HG03571 (cell line): Measurements from ENCODE around the gene ACSL3.
A peak's percentile ranks its signal among the peaks of the same experiment; 100 is the strongest.

Experiments
- ATAC-seq: cut with Tn5 transposase; IDR thresholded peaks from one replicate; pipeline ENCODE4 v1.9.1; 2021; ENCODE audit not compliant: unreplicated experiment

Gene ACSL3

DNA sequence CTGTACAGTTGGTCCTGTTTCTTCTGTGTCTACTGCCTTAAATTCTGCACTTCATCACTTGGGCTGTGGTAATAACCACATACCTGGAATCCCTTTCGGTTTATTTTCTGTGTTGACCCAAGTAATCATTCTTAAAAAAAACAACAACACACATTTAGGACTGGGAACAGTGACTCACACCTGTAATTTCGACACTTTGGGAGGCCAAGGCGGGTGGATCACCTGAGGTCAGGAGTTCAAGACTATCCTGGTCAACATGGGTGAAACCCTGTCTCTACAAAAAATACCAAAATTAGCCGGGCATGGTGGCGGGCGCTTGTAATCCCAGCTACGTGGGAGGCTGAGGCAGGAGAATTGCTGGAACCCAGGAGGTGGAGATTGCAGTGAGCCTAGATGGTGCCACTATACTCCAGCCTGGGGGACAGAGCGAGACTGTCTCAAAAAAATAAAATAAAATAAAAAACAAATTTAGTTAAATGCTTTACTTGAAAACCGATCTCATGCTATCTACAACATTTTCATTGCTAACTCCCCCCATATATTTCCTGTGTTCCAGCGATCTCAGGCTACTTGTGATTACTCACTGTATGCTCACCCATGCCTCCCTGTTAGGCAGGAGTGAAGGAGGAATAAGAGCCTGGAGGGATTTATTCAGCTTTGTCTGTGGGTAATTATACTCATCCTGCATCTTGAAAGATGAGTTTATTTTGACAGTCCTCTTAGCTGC lies 18.2 kb downstream of the ACSL3 start:
- ATAC-seq, result no peak

DNA sequence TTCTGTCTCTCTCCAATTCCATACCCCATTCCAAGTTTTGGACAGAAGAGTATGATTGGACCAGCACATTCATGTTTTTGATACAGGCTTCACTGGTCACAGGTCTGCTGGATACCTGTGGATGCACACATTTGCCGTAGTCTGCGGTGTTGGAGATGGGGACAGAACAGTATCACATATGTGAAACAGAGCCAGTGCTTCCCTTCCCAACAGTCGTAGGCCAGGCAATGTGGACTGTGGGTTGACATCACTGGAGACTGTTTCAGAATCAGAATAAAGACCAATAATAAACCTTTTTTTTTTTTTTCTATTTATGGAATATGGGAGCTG lies 18.7 kb downstream of the ACSL3 start:
- ATAC-seq, result no peak

- no peak for ATAC-seq
Measured at GRCh38 chr2:222882484-222882928, 21.7 kb downstream of the ACSL3 start.

DNA sequence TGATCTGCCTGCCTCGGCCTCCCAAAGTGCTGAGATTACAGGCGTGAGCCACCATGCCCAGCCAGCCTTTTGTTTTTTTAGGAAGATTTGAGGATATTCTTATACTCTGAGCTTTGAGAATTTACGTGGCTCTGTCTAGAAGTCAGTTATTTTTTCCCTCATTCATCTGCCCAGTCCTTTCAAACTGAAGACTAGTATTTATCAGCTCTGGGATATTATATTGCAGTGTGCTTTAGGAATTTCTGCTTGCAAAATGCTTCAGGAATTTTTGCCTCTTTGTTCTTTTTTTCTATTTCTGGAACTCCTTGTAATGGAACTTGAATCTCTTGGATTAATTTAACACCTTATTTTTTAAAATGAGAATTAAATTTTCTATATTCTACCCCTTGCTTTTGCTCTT lies 22.6 kb downstream of the ACSL3 start:
- no peak for ATAC-seq

DNA sequence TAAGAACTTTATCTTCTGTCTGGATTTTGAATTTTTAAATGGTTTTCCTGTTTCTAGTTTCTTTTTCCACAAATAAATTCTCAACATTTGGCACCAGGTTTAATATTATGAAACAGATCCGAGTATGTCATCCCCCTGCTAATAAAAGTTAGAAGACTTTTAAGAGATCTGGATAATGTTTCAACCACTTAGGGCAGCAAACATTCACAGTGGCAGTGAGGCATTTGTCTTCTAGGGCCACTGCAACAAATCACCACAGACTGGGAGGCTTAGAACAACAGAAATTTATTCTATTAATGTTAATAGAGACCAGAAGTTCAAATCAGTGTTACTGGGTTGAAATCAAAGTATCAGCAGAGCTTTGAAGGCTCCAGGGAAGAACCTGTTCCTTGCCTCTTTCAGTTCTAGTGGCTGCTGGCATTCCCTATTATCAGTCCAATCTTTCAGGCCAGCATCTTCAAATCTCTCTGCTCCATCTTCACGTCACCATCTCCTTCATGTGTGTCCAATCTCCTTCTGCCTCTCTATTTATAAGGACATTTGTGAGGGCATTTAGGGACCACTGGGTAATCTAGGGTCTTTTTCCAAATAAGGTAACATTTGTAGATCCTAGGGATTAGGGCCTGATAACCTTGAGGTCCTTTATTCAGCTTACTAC lies 23.4 kb downstream of the ACSL3 start:
- no peak for ATAC-seq

DNA sequence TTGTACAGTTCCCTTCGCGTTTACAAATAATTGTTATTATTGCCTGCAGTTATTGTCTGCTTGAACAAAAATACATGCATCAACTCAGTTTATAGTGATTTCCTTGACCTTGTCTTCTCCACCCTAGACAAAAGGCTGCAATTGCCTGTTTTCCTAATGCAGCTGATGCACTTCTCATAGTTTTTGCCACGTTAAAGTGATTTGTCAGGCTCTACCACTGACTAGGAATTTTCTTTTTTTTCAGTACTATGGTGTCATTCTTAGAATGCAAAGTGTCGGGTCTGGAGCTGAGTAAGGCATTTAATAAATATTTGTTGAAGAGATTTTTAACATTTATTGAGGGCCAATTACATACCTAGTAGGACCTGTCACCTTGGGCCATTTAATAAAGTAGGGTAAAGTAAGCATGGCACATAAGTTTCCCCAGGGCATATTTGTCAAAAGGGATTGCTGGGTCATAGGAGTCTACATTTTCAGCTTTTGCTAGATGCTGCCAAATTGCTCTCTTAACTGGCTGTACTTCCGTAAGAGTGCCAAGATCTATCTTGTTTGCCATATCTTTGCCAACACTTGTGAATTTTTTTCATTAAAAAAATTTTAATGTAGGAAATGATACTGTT lies 24.1 kb downstream of the ACSL3 start:
- ATAC-seq, result no peak

DNA sequence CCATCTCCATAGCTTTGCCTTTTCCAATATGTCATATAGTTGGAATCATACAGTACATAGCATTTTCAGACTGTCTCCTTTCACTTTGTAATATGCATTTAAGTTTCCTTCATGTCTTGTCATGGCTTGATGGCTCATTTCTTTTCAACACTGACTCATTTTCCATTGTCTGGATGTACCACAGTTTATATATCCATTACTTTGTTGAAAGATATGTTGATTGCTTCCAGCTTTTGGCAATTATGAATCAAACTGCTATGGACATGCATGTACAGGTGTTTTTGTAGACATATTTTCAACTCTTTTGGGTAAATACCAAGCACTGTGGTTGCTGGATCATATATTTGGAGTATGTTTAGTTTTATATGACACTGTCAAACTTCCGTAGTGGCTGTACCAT lies 26.3 kb downstream of the ACSL3 start:
- ATAC-seq, result no peak

GRCh38 chr2:222888716-222889115 lies 27.9 kb downstream of the ACSL3 start:
- no peak for ATAC-seq

DNA sequence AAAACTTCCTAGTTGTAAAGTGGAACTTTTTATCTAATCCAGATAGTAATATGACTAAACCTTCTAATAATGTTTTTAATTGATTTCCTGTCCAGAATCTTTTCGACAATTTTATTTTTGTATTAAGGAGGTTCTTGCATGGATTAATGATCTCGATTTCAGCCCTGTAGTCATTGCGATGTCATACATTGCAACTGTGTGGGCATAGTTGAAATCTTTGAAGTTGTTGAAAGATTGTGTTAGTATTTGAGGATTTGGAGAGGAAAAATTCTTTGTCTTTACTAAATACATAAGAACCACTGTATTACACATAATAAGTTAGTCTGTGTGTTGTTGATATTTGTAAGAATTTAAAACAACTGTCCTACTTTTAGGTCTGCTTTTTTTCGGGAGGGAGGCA lies 31.1 kb downstream of the ACSL3 start:
- no peak for ATAC-seq

- ATAC-seq, result no peak
Measured at GRCh38 chr2:222892321-222892720, 31.5 kb downstream of the ACSL3 start.

- ATAC-seq, result no peak
Measured at GRCh38 chr2:222892761-222893160, 31.9 kb downstream of the ACSL3 start.

GRCh38 chr2:222893716-222894115 lies 32.9 kb downstream of the ACSL3 start:
- ATAC-seq, result no peak

GRCh38 chr2:222895144-222895543 lies 34.3 kb downstream of the ACSL3 start:
- no peak for ATAC-seq

DNA sequence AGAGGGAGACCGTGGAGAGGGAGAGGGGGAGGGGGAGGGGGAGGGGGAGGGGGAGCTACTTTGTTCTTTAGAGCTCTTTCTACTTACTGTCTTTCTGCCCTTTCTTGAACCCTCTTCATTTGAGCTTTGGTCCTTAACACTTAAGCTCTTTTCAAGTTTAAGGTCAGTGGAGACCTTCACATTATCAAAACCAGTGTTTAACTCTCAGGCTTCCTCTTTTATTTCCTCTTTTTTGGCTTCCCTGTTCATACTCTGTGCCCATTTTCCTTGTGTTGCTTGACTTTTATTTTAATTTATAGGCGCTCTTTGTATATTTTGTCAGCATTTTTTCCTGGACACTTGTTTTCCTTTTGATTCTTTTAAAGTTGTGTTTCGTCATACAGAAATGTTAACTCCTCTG lies 37.1 kb downstream of the ACSL3 start:
- no peak for ATAC-seq

- no peak for ATAC-seq
Measured at GRCh38 chr2:222899413-222900181, 38.8 kb downstream of the ACSL3 start.

GRCh38 chr2:222900354-222900753 lies 39.5 kb downstream of the ACSL3 start:
- ATAC-seq, result no peak

DNA sequence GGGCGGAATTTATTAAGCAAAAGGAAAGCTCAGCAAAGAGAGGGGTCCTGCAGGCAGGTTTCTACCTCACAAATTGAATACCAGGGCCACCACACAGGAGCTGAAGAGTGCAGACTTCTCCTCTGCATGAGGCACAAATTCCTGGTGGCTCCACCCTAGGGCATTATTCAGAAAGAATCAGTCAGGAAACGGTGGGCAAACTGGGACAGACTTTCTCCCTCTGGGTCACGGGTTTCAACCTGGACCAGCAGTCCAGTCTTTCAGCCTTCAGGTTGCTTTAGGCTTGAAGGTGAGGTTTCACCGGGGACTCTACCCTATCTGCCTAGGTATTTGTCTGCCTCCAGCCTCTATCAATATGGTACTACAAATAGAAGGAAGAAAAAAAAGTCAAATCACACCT lies 41.8 kb downstream of the ACSL3 start:
- no peak for ATAC-seq

DNA sequence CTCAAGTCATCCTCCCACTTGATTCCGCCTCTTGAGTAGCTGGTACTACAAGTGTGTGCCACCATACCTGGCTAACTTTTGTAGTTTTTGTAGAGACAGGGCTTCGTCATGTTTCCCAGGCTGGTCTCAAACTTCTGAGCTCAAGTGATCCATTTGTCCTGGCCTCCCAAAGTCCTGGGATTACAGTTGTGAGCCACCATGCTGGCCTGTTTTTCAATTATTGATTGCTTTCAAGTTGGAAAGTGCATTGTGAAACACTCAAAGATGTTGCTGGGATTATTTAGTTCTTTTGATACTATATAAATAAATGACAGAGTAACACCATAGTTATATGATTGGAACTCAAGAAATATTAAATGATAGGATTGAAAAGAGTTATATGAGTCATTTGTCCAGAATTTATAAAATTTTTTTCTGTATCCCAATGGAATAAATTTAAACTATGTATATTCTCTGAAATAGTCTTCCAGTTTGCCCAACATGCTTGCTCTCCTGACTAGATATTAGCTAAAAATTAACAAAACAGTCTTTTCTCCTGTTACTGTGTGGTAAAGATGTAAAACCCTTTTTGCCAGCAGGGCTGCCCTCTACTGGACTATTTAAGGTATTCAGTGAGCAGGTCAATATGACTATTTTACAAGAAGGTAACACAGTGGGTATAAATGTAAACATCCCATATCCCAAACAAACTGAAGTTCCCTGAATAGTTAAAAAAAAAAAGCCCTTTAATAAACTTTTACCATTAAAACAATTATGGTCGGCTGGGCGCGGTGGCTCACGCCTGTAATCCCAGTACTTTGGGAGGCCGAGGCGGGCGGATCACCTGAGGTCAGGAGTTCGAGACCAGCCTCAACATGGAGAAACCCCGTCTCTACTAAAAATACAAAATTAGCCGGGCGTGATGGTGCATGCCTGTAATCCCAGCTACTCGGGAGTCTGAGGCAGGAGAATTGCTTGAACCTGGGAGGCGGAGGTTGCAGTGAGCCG lies 42.7 kb downstream of the ACSL3 start:
- ATAC-seq, result peak; percentile 92

GRCh38 chr2:222904557-222905258 lies 43.9 kb downstream of the ACSL3 start:
- no peak for ATAC-seq

GRCh38 chr2:222907048-222907447 lies 46.2 kb downstream of the ACSL3 start:
- no peak for ATAC-seq
